ENCODE measurements around the gene KCNJ4.
A peak's percentile ranks its signal among the peaks of the same experiment; 100 is the strongest.
"Not testable (repeated sequence)": the region's sequence is repeated elsewhere in the genome, so short reads cannot be mapped to it uniquely, and the experiment has no call there.

KCNJ4 gene

GRCh38 chr22:38412435-38413084 lies 42.4 kb downstream of the KCNJ4 start:
- DNase-seq (ENCODE audit: low spot score), result peak; percentile 60

- DNase-seq (ENCODE audit: low spot score), result no peak
Observed at GRCh38 chr22:38411016-38411415, 44.0 kb downstream of the KCNJ4 start.

GRCh38 chr22:38409916-38410315 lies 45.1 kb downstream of the KCNJ4 start:
- not testable (repeated sequence) for DNase-seq (ENCODE audit: low spot score)

GRCh38 chr22:38406617-38407016 lies 48.4 kb downstream of the KCNJ4 start:
- DNase-seq (ENCODE audit: low spot score), result peak; percentile 2

- no peak for DNase-seq (ENCODE audit: low spot score)
Observed at GRCh38 chr22:38404419-38404818, 50.6 kb downstream of the KCNJ4 start.

GRCh38 chr22:38403812-38404211 lies 51.2 kb downstream of the KCNJ4 start:
- peak; percentile 4 for DNase-seq (ENCODE audit: low spot score)

- peak; percentile 3 for DNase-seq (ENCODE audit: low spot score)
Observed at GRCh38 chr22:38402204-38402603, 52.8 kb downstream of the KCNJ4 start.

- DNase-seq (ENCODE audit: low spot score), result peak; percentile 5
Observed at GRCh38 chr22:38401336-38402084, 53.5 kb downstream of the KCNJ4 start.

- DNase-seq (ENCODE audit: low spot score), result not testable (repeated sequence)
Observed at GRCh38 chr22:38400256-38400655, 54.7 kb downstream of the KCNJ4 start.

GRCh38 chr22:38398609-38399461 lies 56.2 kb downstream of the KCNJ4 start:
- peak; percentile 71 for DNase-seq (ENCODE audit: low spot score)

GRCh38 chr22:38398181-38398608 lies 56.8 kb downstream of the KCNJ4 start:
- DNase-seq (ENCODE audit: low spot score), result not testable (repeated sequence)

- no peak for DNase-seq (ENCODE audit: low spot score)
Observed at GRCh38 chr22:38397189-38398085, 57.6 kb downstream of the KCNJ4 start.

GRCh38 chr22:38396440-38397069 lies 58.4 kb downstream of the KCNJ4 start:
- not testable (repeated sequence) for DNase-seq (ENCODE audit: low spot score)

- not testable (repeated sequence) for DNase-seq (ENCODE audit: low spot score)
Observed at GRCh38 chr22:38395944-38396343, 59.1 kb downstream of the KCNJ4 start.

GRCh38 chr22:38394929-38395624 lies 59.9 kb downstream of the KCNJ4 start:
- not testable (repeated sequence) for DNase-seq (ENCODE audit: low spot score)

- DNase-seq (ENCODE audit: low spot score), result not testable (repeated sequence)
Observed at GRCh38 chr22:38389428-38389818, 65.6 kb downstream of the KCNJ4 start.

GRCh38 chr22:38388506-38389427 lies 66.2 kb downstream of the KCNJ4 start:
- not testable (repeated sequence) for DNase-seq (ENCODE audit: low spot score)

- DNase-seq (ENCODE audit: low spot score), result not testable (repeated sequence)
Observed at GRCh38 chr22:38386918-38387317, 68.1 kb downstream of the KCNJ4 start.

- no peak for DNase-seq (ENCODE audit: low spot score)
Observed at GRCh38 chr22:38383417-38383816, 71.6 kb downstream of the KCNJ4 start.
